ENCODE results near the gene UTF1.

GRCh38 chr10:133272301-133272963, 42.4 kb downstream of the UTF1 start:
- TF ChIP-seq POLR2A (IDR thresholded peaks at IDR 0.05) (no peak), CTCF (IDR thresholded peaks at IDR 0.05) (no peak), POLR2AphosphoS5 (IDR thresholded peaks at IDR 0.05) (no peak)
